Nephron progenitor cell (in vitro differentiated cells): ENCODE results near the gene GTF2F2.

Experiments used
- DNase-seq: peaks from one replicate; pipeline ENCODE4 v3.0.0; 2021
- H3K27ac Mint-ChIP-seq: 2 replicates; pipeline ENCODE4 v1.8.0; 2021; ENCODE audit warnings: mild to moderate bottlenecking, moderate library complexity, mixed read lengths
- H3K27me3 Mint-ChIP-seq: 2 replicates; pipeline ENCODE4 v1.8.0; 2021; ENCODE audit warnings: mild to moderate bottlenecking, low read depth, mixed read lengths; ENCODE audit not compliant: poor library complexity
- H3K36me3 Mint-ChIP-seq: 2 replicates; pipeline ENCODE4 v1.8.0; 2021; ENCODE audit warnings: low read depth, mixed read lengths
- H3K4me1 Mint-ChIP-seq: 2 replicates; pipeline ENCODE4 v1.8.0; 2021; ENCODE audit warnings: mixed read lengths
- H3K4me3 Mint-ChIP-seq: 2 replicates; pipeline ENCODE4 v1.8.0; 2021; ENCODE audit warnings: mild to moderate bottlenecking, moderate library complexity, mixed read lengths
- H3K9me3 Mint-ChIP-seq: 2 replicates; pipeline ENCODE4 v1.8.0; 2021; ENCODE audit warnings: mild to moderate bottlenecking, moderate library complexity, mixed read lengths
- CTCF ChIP-seq: fragments of 200-600 bp; sonication (generic); IDR thresholded peaks from 2 replicates; pipeline ENCODE4 v1.5.0; 2021; ENCODE audit warnings: antibody characterized with exemption

Gene GTF2F2

GRCh38 chr13:45280011-45280410, 159.7 kb downstream of the GTF2F2 start:
- no peak overlapping the region for H3K27ac Mint-ChIP-seq

GRCh38 chr13:45280751-45281634, 160.7 kb downstream of the GTF2F2 start:
- Mint-ChIP-seq H3K27ac (no peak overlapping the region), H3K36me3 (peaks cover 29% of the 10 kb centered on the region), H3K27me3 (peaks cover 3% of the 10 kb centered on the region), H3K4me1 (peaks cover 4% of the 10 kb centered on the region), H3K9me3 (peaks cover 9% of the 10 kb centered on the region), H3K4me3 (no peak overlapping the region)
- TF ChIP-seq CTCF, result peak; percentile 46
- peak; percentile 45 for DNase-seq

More at GRCh38 chr13:45280011-45280410, 159.7 kb downstream of the GTF2F2 start:
- H3K36me3 Mint-ChIP-seq, result peaks cover 28% of the 10 kb centered on the region
- peaks cover 3% of the 10 kb centered on the region for H3K27me3 Mint-ChIP-seq
- H3K9me3 Mint-ChIP-seq, result peaks cover 9% of the 10 kb centered on the region
- H3K4me3 Mint-ChIP-seq, result no peak overlapping the region
- H3K4me1 Mint-ChIP-seq, result peaks cover 4% of the 10 kb centered on the region
- no peak for DNase-seq
- TF ChIP-seq CTCF, result no peak

GRCh38 chr13:45282994-45283393, 162.7 kb downstream of the GTF2F2 start:
- H3K36me3 Mint-ChIP-seq, result peaks cover 24% of the 10 kb centered on the region
- H3K4me1 Mint-ChIP-seq, result peaks cover 4% of the 10 kb centered on the region
- H3K4me3 Mint-ChIP-seq, result no peak overlapping the region
- no peak for DNase-seq
- H3K27me3 Mint-ChIP-seq, result no peaks in the 10 kb centered on the region
- no peak for TF ChIP-seq CTCF
- no peaks in the 10 kb centered on the region for H3K9me3 Mint-ChIP-seq
- H3K27ac Mint-ChIP-seq, result peak overlapping the region; percentile 33

GRCh38 chr13:45289936-45290563, 169.7 kb downstream of the GTF2F2 start:
- Mint-ChIP-seq H3K27ac (no peak overlapping the region), H3K4me3 (no peak overlapping the region), H3K27me3 (no peaks in the 10 kb centered on the region), H3K4me1 (peaks cover 19% of the 10 kb centered on the region), H3K9me3 (no peaks in the 10 kb centered on the region), H3K36me3 (peaks cover 47% of the 10 kb centered on the region)
- no peak for DNase-seq
- TF ChIP-seq CTCF, result no peak

- Mint-ChIP-seq H3K27me3 (no peaks in the 10 kb centered on the region), H3K27ac (peak overlapping the region; percentile 4)
These were observed 171.9 kb downstream of the GTF2F2 start for GRCh38 chr13:45292176-45292575.

More at GRCh38 chr13:45292176-45292575, 171.9 kb downstream of the GTF2F2 start:
- no peak for DNase-seq
- Mint-ChIP-seq H3K9me3 (no peaks in the 10 kb centered on the region), H3K36me3 (peaks cover 33% of the 10 kb centered on the region), H3K4me3 (no peak overlapping the region), H3K4me1 (peaks cover 19% of the 10 kb centered on the region)
- TF ChIP-seq CTCF, result no peak
